GM21390 (cell line): ENCODE results near the gene RIN1.
"Not testable (repeated sequence)": the region's sequence is repeated elsewhere in the genome, so short reads cannot be mapped to it uniquely, and the experiment has no call there.

Experiments used
- ATAC-seq: cut with Tn5 transposase; IDR thresholded peaks from one replicate; pipeline ENCODE4 v1.9.1; 2021; ENCODE audit not compliant: unreplicated experiment

RIN1 gene

GRCh38 chr11:66321606-66322005 lies 14.6 kb downstream of the RIN1 start:
- no peak for ATAC-seq

GRCh38 chr11:66320748-66321147 lies 15.5 kb downstream of the RIN1 start:
- ATAC-seq = not testable (repeated sequence)

- ATAC-seq = not testable (repeated sequence)
Measured at GRCh38 chr11:66320289-66320688, 15.9 kb downstream of the RIN1 start.

GRCh38 chr11:66318600-66318970 lies 17.6 kb downstream of the RIN1 start:
- ATAC-seq = no peak

GRCh38 chr11:66317723-66318599 lies 18.3 kb downstream of the RIN1 start:
- no peak for ATAC-seq

GRCh38 chr11:66317322-66317722 lies 18.9 kb downstream of the RIN1 start:
- no peak for ATAC-seq

GRCh38 chr11:66316849-66317251 lies 19.4 kb downstream of the RIN1 start, which contains the start of gene CD248:
TSS of gene CD248 (minus strand) at chr11:66317044. CDS start at chr11:66317027, 17 bp downstream.
- no peak for ATAC-seq

- no peak for ATAC-seq
Measured at GRCh38 chr11:66315921-66316811, 20.1 kb downstream of the RIN1 start.

- ATAC-seq = no peak
Measured at GRCh38 chr11:66315498-66315885, 20.7 kb downstream of the RIN1 start.

GRCh38 chr11:66314561-66315497 lies 21.4 kb downstream of the RIN1 start:
- ATAC-seq = no peak

GRCh38 chr11:66314186-66314501 lies 22.1 kb downstream of the RIN1 start:
- ATAC-seq = no peak

- no peak for ATAC-seq
Measured at GRCh38 chr11:66313321-66314185, 22.7 kb downstream of the RIN1 start.

- ATAC-seq = peak; percentile 46
Measured at GRCh38 chr11:66312549-66313320, 23.5 kb downstream of the RIN1 start.

- ATAC-seq = peak; percentile 68
Measured at GRCh38 chr11:66311965-66312548, 24.2 kb downstream of the RIN1 start.

- no peak for ATAC-seq
Measured at GRCh38 chr11:66311470-66311964, 24.7 kb downstream of the RIN1 start.

- ATAC-seq = not testable (repeated sequence)
Measured at GRCh38 chr11:66310803-66311440, 25.3 kb downstream of the RIN1 start.

- ATAC-seq = no peak
Measured at GRCh38 chr11:66310324-66310723, 25.9 kb downstream of the RIN1 start.

- ATAC-seq = no peak
Measured at GRCh38 chr11:66309475-66309874, 26.8 kb downstream of the RIN1 start.
